HG02588 (cell line): ENCODE measurements around the gene NETO1.

Experiments used
- ATAC-seq: cut with Tn5 transposase; IDR thresholded peaks from one replicate; pipeline ENCODE4 v1.9.1; 2021; ENCODE audit warnings: mild to moderate bottlenecking, moderate library complexity; ENCODE audit not compliant: unreplicated experiment

The NETO1 gene

DNA sequence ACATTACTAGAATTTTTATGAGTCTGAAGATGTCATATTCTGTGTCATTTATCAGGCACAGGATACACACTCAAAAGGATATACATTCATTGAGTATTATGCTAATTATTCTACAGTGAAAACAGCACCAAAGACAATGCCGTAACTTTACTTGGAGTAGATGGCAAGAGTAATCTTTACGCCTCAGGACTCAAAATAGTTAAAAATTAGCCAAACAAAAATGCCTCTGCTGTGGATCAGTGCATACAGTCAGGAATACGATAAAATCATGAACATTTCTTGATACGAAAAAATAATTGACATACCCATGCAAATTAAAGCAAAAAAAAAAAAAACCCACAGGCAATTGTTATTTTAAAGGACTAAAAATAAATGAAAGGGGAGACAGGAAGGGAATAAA, 129.7 kb downstream of the NETO1 start:
- no peak for ATAC-seq

DNA sequence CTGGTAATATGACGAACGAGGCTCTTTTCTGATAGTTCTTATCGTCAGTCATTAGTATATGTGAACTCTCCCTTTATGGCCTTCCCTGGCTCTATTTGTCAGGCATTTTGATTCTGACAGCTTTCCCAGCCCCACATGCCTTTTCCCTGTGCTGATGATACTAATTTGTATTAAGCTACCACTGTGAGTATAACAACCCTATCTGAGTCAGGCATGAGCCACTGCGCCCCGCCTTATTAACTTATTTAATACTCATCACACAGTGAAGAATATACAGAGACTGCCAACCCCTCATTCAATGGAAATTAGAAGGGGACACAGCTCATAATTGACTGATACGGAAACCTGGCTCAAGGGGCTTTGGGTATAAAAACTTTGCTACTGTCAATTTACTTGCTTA, 140.0 kb downstream of the NETO1 start:
- no peak for ATAC-seq

DNA sequence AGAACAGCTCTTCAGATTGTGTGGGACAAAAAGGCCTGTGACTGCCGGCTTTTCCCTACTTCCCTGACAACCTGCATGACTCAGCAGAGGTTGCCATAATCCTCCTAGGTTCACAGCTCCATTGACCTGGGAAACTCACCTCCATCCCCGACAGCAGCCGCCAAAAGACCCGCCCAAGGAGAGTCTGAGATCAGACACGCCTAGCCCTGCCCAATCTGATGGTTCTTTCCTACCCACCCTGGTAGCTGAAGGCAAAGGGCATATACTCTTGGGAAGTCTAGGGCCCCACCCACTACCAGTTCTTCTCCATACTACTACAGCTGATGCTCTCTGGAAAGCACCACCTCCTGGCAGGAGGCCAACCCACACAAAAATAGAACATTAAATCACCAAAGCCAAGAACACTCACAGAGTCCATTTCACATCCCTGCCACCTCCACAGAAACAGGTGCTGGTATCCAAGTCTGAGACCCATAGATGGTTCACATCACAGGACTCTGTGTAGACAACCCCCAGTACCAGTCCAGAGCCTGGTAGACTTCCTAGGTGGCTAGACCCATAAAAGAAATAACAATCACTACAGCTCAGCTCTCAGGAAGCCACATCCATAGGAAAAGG, 140.6 kb downstream of the NETO1 start:
- no peak for ATAC-seq

DNA sequence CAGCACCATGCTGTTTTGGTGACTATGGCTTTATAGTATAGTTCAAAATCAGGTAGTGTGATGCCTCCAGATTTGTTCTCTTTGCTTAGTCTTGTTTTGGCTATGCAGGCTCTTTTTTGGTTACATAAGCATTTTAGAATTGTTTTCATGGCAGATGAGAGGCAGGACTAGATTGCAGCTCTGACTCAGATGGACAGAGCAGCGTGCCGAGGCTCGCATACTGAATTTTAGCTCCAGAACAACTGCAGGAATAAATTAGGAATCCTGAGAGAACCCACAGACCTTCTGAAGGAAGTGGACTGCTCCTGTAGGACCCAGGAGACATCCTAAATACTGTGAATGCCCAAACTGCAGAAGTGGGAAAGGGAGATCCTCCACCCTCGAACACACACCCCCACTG, 141.6 kb downstream of the NETO1 start:
- ATAC-seq = no peak

DNA sequence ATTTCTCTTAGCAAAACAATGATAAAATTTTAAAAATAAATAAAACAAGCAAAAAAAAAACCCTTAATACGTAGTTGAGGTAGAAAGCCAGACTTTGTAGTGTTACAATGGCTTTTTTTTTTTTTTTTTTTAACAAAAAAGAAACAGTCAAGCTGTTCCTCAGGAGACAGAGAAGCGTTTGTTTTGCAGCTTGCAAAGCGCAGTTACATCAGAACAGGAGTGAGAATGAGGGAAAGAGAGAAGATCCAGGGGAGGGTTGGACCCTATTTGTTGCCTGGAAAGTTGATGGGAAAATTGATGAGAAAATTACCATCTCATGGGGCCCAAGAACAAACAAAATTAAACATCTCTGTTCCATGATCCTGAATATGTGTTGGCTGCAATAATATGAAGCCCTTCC, 146.5 kb downstream of the NETO1 start:
- ATAC-seq = no peak

DNA sequence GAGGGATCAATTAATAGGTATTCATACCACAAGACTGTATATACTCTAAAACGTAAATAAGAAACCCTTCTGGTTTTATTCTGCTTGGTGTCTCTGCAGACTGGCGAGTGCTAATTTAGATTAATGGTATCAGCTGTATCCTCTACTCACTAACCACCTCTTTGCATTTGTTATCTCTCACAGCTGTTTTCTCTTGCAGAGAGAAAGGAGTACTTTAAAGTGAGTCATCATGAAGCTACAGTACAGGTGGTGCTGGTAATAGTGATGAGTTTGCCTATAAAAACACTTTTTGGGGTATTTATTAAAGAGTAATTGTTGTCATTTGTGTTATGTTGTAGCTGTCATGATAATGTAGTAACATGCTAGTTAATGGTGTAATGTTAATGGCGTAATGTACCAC, 147.7 kb downstream of the NETO1 start:
- no peak for ATAC-seq

DNA sequence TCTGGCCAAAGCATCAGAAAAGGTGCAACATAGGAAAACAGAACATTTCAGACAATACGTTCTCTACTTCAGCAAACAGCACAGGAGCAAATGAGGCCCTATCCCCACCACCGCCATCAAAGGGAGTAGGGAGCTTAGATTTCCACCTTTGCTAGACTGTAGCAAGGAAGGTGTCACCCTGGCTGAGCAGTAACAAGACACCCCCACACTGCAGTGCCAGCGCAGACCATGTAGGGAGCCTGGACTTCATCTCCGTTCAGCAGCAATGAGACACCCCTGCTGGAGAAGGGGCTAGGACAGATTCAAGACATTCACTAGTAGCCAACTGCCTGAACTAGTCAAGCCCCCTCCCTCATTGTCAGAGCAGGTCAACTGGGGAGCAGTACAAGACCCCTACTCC, 163.6 kb downstream of the NETO1 start:
- no peak for ATAC-seq

DNA sequence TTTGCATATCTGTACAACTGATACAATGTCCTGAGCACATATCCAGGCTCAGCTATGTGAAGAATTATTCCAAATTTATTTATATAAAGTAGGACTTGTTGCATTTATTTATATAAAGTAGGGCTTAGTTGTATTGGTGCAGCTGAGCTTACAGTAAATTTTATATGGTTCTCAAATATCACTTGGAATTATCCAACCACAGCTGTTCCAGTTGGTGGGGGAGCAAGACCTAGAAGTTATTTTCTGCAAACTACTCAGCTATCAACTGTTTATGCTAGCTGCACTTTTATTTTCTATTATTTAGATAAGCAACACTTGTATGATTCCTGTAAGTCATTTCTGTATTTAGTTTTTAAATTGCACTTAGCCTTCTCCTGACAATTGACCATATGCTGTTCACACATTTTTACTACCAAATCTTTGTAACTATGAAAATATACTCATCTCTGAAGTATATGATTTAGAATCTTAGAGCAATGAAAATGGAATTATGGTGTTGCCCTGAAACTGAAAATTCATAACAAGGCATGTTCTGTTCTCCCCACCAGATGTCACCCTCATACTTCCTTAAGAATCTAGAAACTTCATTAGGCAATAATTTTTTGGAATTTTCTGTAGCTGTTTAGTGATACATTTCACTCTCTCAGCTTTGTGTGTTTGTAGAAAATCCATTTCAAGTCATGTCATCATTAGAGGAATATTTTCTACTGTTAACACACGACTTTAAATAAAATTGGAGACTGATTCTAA, 166.7 kb downstream of the NETO1 start:
- ATAC-seq = no peak

DNA sequence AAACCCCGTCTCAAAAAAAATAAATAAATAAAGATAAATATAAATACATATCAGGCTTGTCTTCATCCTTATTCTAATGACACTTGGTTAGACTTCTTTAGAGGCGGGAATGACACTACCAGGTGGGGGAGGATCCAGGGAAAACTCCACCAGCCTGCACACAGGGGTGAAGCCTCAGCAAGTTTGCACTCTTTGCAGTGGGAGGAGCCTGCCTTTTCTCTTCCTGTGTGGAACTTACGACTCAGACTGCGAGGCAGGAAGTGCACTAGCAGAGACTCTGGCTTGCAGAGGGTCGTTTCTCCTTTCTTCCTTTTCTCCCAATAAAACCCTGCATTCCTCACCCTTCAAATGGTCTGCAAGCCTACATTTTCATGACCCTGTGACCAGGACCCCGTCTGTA, 170.1 kb downstream of the NETO1 start:
- no peak for ATAC-seq

DNA sequence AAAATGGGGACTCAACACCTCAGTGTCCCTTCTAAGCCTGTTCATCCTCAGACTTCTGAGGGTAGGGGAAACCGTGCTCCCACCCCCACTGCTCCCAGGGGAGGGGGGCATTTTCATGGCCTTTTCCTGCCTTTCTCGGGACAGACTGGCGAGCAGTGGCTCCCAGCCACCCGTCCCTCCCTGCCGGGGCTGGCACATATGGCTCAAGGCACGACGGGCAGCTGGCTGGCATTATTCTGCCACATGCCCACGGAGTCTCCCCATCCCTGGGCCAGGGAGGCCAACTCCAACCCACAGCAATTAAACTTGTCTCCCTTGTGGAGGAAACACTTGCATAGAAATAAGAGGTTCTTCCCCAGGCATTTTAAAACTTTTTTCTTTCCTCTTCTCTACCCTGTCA, 175.2 kb downstream of the NETO1 start:
- ATAC-seq = no peak
